ENCODE results near the gene CGB7.

The CGB7 gene

DNA sequence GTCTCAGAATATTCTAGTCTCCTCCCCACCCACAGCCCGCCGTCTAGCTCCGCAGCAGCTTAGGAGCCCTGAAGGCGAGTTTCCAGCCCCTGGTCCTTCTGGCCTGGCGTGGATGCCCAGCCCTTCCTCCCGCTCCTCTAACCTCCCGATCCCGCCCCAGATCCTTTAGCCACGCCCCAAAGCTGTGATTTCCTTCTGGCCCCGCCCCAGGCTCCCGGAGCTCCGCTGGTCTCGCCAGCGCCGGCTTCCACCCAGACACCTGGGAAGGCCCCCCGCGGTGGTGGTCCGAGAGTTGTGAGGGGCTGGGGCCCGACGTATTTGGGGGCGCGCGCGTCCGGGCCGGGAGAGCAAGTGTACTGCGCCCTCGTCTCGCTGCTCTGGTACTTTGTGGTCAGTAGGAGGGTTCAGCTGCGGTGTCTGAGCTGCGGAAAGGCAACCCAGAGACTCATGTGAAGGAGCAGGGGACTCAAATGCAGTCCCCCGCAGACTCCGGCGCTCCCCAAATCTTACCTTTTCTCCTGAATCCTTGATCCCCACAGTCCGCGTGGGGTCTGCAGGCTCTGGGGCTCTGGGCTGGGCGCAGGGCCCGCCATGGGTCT lies at the start of gene CGB7:
Gene CGB7 (minus strand): TSS at position 114 of the 599 bp plus-strand sequence. CDS start 2,374 bp downstream, outside the sequence.
- DNase-seq: no peak

DNA sequence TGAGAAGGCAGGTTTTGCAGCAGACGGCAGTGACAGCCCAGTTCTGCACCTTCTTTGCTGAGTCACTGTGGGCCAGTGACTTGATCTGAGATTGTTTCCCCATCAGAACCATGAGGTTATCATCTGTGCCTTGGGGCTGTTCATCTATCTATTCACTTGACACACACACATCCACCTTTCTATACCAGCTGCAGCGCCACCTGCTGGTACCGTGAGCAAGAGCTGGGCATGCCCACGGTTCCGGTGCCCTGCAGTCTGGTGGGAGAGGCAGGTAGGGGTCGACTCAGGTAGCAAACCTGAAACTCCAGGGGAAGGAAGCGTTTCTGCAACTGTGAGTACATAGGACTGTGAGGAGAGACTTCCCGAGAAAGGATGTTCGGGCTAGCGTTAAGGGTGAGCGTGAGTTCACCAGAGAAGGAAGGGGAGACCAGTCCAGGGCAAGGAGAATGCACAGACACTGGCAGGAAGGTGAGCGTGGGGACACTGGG lies 49.1 kb upstream of the CGB7 start:
- no peak for DNase-seq

DNA sequence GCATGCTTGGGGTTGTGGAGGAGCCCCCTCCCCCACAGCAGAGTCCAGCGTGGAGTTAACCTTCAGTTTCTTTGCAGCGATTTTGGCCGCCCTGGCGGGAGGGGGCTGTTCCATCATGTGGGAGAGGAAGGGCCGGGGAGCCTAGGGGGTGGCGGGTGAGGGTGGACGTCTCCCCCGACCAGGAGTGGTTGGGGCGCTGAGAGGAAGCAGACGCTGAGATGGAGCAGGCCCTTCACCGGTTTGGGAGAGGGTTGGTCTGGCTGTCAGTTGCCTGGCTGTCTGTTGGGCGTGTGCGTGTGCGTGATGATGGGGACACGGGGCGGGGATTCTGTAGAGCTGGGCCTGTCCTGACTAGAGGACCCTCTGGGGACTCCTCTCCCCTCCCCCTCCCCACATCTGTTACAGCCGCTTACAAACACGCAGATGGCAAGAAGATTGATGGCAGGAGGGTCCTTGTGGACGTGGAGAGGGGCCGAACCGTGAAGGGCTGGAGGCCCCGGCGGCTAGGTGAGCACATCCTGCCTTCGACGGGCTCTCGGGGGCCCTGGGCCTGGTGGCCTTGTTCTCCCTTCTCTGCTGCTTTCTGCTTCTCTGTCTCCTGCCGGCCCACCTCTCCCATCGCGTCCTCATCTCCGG lies 46.8 kb upstream of the CGB7 start:
- DNase-seq: no peak

DNA sequence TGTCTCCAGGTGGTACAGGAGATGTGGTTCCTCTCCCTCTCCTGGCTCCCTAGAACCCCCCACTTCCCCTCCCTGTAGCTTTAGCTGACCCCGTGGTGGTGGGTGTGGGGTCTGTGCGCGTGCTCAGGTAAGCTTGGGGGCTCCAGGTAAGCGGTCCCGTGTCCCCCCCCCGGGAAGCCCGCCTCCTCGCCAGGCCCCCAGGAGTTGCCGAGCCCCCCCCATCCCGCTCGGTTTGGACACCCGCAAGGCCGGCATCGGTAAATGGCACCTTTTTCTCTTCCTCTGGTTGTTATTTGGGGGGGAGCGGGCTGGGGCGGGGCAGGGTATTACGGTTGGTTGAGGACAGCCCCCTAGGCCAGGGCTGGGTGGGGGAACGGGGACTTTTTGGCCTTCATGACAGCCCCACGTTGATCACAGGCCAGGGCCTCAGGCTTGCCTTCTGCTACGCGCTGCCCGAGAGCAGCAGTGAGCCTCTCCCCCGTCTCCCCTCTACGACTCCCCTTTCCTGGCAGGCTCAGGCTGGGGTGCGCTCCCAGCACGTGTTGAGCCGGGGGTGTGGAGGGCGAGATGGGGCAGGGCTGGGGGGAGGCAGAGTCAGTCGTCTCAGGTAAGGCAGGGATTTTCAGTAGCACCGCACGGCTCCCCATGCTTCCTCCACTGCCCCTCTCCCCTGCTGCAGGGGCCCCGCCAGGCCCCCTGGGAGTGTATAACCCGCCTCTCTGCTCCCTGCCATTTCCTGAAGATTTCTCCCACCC lies 46.0 kb upstream of the CGB7 start:
- no peak for DNase-seq

DNA sequence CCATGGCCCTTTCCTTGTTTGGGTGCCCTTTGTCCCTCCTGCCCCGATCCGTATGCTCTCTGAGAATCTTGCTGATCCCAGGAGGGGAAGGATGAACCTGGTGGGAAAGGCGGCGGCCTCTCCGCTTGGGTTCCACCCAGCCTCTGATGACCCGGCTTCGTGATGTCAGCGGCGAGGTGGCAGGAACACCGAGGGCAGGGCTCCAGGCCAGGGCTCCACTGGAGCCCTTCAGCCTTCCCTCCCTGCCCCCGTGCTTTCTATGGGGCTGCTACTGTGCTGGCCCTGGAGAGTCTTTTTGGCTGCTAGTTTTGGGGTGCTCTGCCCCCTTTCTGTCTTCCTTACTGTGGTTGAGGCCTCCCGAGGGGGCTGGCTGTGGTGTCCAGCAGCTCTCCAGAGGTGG lies 44.8 kb upstream of the CGB7 start:
- no peak for DNase-seq

DNA sequence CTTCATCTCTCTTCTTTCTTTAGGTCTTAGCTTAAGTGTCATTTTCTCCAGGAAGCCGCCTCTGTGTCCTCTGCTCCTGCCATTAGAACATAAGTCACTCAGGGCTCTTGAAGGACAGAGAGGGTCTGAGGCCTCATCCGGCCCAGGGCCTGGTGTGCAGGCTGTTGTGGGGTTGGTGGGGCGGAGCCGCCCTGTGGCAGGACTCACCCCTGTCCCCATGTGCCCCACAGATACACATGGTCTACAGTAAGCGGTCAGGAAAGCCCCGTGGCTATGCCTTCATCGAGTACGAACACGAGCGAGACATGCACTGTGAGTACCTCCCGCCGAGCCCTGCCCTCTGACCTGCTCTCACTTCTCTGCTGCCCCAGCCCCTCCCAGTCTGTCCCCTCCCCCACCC lies 43.6 kb upstream of the CGB7 start:
- DNase-seq: no peak

DNA sequence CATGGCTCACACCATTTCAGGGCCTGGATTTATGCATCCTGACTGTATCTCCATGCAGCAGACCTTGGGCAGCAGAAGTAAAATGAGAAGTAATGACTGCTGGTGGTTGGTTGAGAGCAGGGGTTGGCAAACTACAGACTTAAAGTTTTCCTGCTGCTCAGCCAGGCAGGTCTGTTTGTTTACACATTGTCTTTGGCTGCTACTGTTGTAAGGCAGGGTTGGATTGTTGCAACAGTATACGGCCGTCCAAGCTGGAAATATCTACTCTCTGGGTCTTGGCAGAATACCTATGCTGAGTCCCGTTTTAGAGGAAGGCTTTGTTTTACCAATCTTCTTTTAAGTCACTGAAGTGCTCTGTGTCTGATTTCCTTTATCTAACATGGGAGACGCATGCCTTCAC lies 41.2 kb upstream of the CGB7 start:
- DNase-seq: no peak

DNA sequence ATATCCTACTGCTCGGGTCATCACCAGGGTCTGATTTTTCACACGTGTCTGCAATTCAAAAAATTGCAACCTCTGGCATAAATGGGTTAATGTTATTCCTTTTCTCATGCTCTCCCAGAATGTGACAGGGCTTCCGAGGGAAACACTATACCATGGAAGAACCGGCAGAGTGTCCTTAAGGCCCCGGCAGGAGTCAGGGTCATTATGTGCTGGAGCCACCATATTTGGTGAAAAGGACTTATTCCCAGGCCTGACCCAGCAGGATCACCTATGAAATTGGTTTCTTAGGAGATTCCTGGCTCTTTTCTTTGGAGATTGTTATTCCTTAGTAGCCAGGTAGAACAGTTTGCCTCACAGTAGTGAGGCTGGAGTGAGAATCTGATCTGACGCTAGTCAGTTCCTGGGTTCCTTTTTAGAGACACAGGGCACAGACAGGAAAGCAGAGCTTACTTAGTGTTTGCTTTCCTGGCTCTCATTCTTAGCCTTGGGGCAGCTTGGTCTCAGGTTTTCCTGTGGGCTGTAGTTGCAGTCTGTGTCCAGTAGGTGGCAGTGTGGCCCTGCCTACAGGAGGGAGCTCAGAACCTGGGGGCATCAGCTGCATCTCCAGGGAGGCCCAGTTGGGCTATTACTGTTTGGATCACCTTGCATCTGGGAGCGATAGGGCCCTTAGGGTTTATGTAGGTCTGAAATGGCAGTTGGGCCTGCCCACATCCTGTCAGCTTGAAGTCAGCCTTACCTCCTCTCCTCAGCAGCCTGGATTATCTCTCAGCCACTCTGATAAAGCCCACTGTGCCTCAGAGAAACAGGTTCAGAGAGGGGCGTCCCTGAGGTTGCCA lies 40.1 kb upstream of the CGB7 start:
- peak; percentile 49 for DNase-seq

DNA sequence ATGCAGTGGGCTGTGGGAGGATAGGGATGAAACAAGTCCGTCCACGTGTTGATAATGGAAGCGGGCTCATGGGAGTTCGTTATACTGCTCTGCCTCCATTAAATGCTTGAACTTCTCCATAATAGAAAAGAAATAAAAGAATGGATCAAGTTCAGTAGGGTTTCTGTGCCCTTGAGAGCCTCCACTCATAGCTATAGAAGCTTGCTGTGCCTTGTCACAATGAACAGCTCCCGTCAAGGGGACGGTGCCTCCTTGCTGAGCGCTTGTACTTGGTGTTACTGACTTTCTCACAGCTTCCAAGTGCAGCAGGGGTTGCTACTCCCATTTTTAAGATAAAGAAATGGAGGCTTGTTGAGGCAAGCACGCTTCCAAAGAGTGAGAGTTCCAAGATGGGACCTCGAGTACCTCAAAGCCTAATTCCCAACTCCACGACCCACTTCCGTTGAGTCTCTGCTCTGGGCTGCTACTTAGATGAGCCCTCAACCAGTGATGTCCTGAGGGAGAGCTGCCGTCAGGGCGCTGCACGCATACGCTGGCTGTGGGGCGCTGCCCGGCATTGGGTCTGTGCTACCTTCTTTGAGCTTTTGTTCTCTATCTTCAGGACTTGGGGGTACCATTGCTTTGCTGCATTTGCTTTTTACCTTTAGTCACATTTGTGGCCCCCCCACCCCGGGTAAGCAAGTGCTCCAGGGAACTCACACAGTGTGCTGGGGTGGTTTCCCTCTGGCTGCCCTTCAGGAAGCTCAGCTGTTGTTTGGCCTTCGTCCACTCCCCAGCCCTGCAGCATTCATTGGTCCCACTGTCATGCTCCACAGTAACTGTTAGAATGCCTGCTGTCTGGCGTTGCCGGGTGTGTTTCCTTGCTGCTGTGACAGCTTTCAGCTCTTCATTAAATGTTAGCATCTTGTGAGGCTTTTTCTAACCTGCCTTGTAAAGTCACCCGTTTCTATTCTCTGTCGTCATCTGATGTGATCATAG lies 37.2 kb upstream of the CGB7 start:
- no peak for DNase-seq

DNA sequence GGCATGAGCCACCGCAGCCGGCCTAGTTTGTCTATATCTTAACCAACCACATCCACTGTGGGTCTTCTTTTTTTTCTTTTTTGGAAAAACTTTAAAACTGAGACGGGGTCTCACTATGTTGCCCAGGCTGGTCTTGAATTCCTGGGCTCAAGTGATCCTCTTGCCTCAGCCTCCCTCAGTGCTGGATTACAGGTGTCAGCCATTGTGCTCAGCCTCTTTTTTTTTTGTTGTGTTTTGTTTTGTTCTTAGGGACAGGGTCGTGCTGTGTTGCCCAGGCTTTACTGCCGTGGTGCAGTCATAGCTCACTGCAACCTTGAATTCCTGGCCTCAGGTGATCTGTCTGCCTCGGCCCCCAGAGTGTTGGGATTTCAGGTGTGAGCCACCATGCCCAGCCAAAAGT lies 35.1 kb upstream of the CGB7 start:
- DNase-seq: no peak

DNA sequence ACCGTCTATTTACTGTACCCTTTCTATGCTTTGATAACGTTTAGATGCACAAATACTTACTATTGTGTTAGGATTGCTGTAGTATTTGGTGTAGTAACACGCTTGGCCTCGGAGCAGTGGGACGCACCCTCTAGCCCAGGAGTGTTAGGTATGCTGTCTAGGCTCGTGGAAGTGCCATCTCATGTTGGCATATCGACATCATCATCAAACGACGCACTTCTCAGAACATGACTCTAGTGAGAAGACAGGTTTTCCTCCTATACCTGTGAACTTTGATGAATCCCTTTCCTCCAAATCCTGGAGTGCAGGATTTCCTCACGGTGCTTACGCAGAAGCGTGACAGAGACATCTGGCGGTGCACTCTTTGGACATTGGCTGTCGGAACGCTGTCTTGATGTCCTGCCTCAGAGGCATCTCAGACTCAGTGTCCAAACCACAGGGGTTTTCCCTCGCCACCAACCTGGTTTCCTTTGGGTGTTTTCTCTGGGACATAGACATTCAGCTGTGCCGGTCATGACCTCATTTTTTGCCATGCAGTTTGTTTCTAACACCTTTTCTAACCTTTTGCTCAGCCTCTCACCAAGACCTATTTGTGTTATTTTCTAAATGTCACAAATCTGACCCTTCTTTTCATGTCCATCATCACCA lies 34.0 kb upstream of the CGB7 start:
- no peak for DNase-seq

DNA sequence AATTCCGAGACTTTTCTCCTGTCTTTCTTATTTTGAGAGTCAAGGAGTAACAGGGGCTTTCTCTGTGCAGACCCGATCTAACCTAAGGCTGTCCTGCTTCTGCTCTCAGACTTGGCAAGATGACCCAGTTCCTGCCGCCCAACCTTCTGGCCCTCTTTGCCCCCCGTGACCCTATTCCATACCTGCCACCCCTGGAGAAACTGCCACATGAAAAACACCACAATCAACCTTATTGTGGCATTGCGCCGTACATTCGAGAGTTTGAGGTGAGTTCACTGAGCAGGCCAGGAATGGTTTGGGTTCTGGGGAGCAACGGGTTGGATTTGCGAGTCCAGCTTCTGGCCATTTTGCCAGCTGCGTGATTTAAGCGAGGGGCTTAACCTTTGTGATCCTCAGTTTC lies 28.7 kb upstream of the CGB7 start:
- no peak for DNase-seq

DNA sequence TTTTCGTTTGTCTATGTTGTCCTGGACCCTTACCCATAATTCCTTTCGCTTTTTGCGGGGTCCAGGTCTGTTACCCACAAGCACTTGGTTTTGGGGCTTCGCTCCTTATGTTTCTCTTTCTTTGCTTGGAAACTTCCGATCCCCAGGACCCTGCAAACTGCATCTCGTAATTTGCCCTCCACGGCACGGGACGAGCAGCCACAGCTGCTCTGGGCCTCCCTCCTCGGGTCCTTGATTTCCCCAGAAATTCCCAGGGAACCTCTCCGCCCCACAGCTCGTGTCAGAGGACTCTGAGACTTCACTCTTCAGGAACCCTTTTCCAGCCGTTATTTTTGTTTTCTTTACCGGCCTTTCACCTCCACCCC lies 28.3 kb upstream of the CGB7 start:
- DNase-seq: no peak

DNA sequence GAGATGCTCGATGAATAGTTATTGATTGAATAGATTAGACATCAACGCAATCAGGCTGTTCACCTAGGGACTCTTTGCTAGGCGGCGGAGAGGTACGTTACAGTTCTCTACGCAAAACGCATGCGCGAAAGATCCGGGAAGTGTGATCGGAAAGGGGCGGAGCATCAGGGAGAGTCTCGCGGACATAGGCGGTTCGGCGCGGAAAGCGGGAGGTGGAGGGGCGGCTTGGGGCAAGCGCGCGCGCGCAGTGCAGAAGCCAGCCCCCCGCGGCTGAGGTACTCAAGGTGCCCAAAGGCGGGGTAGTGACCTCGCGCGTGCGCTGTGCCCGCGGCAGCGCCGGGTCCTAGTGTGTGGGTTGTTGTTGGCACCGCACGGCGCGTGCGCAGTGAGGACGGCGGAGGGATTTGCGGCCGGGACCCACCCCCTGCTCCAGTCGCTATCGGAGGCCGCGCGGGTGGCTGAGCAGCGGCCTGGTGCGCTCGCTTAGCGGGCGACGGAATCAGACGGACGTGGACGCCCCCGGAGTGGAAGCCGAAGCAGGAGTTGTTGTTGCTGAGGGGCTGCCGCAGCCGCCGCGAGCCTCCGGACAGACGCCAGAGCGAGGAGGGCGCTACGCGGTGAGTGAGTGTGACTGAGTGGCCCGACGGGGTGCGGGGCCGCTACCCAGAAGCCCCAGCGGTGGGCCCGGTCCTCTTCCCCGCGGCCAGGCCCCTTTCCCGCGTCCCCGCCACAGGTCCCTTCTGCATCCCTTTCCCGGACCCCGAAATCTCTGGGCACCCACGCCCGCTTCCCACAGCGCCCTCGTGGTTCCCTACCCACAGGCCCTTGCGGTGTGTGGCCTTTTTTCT lies 27.7 kb upstream of the CGB7 start, which contains the start of gene SNRNP70:
Gene SNRNP70 (plus strand): TSS at position 432 of the 848 bp plus-strand sequence. CDS start 964 bp downstream, outside the sequence.
- peak; percentile 99 for DNase-seq

DNA sequence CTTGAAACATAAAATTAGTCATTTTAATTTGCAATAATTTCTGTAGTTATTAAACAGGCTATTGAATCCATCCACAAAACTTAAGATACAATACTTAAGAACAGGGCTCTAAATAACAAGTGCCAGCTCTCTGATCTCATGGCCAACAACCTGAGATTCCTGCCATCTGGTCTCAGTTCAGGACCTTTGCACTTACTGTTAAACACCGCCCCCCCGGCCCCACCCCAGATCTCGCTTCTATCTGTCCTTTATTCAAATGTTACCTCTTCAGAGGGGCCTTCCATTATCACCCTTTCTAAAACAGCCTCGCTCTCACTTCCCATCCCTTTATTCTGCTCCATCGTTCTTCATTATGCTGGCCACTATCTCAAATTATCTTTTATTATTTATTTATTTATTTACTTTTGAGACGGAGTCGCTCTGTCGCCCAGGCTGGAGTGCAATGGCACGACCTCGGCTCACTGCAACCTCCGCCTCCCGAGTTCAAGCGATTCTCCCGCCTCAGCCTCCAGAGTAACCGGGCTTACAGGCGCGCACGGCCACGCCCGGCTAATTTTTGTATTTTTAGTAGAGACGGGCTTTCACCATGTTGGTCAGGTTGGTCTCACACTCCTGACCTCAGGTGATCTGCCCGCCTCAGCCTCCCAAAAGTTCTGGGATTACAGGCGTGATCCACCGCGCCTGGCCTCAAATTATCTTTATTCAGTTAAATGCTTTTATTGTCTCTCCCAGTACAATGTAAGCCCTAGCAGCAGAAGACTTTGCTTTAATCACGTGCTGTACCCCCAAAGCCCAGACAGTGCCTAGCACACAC lies 26.9 kb upstream of the CGB7 start:
- DNase-seq: no peak

DNA sequence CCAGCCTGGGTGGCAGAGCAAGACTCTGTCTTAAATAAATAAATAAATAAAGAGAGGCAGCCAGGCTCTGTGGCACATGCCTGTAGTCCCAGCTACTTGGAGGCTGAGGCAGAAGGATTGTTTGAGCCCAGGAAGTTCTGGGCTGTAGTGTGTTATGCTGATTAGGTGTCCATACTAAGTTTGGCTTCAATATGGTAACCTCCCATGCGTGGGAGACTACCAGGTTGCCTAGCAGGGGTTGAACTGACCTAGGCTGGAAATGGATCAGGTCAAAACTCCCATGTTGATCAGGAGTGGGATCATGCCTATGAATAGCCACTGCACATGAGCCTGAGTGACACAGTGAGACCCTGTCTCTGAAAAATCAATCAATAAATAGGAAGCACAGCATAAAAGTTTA lies 23.7 kb upstream of the CGB7 start:
- DNase-seq: no peak

DNA sequence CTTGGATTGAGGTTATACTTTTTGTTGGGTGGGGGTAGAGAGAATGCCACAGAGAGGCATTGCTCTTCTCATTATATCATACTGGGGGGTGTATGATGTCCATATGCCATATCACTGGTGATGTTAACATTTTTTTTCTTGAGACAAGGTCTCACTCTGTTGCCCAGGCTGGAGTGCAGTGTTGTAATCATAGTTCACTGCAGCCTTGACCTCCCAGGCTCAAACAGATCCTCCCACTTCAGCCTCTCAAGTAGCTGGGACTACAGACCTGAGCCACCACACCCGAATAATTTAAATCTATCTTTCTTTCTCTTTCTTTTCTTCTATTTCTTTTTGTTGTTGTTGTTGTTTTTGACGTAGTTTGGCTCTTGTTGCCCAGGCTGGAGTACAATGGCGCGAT lies 22.8 kb upstream of the CGB7 start:
- DNase-seq: no peak

DNA sequence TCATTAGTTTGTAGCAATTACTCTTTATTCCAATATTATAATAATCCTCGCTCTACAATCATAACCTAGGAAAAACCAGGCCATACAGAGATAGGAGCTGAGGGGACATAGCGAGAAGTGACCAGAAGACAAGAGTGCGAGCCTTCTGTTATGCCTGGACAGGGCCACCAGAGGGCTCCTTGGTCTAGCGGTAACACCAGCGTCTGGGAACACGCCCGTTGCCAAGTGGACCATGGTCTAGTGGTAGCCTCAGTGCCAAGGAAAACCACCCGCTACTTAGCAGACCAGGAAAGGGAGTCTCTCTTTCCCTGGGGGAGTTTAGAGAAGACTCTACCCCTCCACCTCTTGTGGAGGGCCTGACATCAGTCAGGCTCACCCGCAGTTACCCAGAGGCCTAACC lies 17.3 kb upstream of the CGB7 start:
- DNase-seq: peak; percentile 13

All from T1000 (cell line).